Raji (cell line): ENCODE data around the gene OR1L6.

ENCODE experiments used
- POLR2A ChIP-seq: IDR thresholded peaks from 2 replicates; pipeline ENCODE4 v1.6.1; 2011; ENCODE audit warnings: low read depth, low read length, control low read depth; ENCODE audit not compliant: insufficient read depth

The OR1L6 gene

DNA sequence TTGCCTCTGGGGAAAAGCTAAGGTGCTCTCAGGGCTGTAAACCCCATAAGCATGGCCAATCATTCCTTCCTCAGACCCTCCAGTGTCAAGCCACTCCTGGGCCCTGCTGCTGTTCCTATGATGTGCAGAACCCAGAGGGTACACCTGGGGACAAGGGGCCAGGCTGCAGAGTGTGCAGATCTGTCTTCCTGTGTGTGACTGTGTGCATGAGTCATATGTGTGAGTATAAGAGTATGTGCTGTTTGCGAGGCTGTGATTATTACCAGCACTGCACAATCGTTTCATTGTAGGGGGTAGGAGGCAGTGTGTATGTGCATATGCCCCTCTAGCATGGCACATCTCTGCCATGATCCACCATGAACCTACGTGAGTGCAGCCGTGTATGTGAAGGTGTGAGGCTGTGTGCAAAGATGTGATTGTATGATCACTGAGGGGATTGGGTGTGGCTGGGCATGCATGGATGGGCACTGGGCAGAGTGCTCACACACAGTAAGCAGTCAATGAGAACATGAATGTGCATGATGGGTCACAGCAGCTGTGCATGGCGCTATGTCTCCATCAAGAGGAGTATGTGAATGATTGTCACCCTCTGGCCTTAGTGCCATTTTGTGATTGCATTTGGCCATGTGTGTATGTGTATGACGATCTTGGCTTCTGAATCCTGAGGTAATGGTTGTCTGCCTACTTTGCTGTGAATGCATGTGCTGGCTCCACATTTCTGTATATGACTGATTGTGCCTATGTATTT, 55.4 kb downstream of the OR1L6 start:
- no peak for TF ChIP-seq POLR2A
